GM18858 (cell line): ENCODE measurements around the gene MAP4K4.

Source experiments
- ATAC-seq: cut with Tn5 transposase; IDR thresholded peaks from one replicate; pipeline ENCODE4 v1.9.1; 2021; ENCODE audit not compliant: unreplicated experiment

Gene MAP4K4

DNA sequence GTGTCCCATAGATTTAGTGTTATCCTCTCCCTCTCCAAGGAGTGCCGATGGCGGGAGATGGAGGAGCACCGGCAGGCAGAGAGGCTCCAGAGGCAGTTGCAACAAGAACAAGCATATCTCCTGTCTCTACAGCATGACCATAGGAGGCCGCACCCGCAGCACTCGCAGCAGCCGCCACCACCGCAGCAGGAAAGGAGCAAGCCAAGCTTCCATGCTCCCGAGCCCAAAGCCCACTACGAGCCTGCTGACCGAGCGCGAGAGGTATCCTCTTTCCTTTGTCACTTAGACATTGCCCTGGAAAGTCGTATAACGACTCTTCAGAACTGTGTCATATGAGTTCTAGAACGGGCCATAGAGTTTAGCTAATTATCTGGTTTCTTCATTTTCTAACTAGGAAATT is 162.1 kb downstream of the MAP4K4 start:
- no peak for ATAC-seq

DNA sequence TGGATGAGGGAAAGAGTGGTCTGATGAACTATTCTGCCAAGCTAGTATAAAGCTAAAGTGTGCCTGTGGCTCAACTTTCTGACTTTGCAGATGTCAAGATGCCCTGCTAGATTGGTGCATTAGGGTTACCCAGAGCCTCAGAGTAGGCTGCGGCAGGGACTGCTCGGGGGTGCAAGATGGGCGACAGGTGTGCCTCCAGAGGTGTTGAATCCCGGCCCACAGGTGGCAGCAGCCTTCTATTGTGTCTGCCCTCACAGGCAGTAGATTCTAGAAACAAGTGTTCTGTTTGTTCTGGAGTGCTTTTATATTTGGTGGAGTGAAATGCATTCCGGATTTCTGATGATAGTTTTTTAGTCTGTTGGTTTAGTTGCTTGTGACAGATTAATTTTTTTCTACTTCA is 162.7 kb downstream of the MAP4K4 start:
- no peak for ATAC-seq

DNA sequence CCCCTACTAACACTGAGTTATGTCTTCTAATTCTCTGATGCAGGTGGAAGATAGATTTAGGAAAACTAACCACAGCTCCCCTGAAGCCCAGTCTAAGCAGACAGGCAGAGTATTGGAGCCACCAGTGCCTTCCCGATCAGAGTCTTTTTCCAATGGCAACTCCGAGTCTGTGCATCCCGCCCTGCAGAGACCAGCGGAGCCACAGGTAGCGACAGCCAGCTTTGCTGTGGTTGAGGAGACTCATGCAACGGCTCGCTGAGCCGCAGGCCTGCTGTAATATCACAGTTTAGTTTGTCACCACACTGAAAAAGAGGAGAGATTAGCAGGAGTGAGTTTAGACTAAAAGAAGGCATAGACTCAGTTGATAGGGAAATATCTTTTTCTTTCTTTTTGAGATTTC is 163.3 kb downstream of the MAP4K4 start:
- ATAC-seq = no peak

DNA sequence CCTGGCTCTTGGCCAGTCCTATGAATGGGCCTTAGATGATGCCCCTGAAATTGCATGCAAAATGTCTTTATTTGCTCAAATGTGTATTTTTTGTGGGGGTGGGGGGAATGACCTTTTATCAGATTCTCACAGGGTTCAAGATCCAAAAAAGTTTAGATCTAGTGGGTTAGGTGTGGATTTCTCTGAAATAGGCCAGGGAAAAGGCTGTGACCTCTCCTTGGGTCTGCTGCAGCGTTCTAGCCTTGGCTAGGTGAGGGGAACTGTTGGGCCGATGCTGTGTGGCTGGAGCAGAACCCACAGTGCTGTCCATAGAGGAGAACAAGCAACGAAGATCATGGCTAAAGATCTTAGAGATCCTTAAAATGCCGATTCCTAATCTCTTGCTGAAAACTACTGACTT is 163.9 kb downstream of the MAP4K4 start:
- ATAC-seq = no peak

DNA sequence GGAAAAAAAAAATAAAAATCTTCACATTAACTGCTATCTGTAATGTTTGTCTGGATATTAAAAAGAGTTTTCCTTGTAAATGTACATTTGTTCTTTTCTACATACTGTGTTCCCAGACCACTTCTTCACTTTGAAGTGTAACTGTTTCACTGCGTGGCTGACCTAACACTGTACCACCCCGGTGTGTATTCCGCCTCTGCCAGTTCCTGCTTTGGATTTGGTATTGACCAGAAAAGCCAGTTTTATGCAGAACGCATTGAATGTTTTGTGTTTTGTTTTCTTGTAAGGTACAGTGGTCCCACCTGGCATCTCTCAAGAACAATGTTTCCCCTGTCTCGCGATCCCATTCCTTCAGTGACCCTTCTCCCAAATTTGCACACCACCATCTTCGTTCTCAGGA is 166.0 kb downstream of the MAP4K4 start:
- no peak for ATAC-seq

DNA sequence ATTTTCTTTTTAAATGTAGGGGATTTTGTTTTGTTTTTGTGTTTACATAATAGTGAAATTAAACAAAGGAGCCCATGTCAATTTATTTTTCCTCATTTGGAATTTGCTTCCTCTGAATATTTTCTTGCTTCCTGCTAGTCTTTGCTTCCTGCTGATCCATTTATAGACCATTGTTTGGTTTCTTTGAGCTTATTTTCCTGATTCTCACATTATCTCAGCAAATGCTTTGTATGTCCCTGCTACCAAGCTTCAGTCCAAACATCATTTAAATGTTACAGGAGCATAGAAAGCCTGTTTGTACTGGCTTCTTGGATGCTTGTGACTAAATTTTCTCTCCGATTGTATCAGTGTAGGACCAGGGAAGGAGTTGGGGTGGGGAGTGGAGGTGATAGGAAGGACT is 166.9 kb downstream of the MAP4K4 start:
- ATAC-seq = no peak

DNA sequence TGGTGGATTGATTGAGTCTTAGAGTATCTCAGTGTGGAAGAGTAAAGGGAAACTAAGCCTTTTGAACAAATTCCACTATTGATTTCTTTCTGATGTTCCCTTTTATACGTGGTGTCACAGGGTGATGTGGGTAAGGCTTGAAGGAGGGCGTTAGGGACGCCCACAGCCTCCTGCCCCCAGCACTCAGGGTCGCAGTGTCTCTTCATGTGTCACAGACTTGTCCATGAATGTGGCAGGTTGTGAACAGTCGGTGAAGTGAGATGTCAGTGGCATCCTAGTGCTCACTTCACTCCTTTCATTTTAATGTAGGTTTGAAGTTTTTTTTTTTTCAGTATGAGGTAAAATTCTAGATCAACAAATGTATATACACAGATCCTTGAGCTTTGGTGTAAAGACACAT is 171.0 kb downstream of the MAP4K4 start:
- ATAC-seq = no peak

DNA sequence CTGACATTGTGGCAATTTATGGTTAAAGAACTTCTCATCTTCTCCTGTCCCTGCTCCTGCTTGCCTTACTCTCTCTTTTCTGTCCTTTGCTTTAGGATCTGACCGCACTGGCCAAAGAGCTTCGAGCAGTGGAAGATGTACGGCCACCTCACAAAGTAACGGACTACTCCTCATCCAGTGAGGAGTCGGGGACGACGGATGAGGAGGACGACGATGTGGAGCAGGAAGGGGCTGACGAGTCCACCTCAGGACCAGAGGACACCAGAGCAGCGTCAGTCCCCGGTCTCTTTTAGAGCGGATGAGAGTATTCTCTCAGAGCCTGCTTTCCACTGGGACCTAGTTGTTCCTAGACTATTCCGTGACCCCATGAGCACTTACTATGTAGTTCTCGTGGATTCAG is 172.0 kb downstream of the MAP4K4 start:
- no peak for ATAC-seq

DNA sequence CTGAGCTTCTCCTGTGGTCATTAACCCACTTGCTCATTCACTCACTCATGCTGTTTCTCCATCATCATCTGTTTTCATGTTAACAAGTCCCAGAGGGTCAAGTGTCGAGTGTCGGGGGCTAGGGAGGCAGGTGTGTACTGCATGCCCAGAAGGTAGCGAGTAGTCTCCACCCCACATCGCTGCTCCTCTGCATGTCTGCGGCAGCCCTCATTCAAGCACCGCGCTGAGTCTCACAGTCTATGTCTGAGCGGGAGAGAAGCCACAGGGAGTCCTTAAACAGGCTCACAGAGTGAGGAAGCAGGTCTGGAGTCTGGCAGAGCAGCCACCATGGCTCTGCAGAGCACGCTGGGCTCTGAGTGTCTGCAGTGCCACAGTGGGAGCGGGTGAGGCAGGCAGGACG is 172.9 kb downstream of the MAP4K4 start:
- ATAC-seq = no peak

DNA sequence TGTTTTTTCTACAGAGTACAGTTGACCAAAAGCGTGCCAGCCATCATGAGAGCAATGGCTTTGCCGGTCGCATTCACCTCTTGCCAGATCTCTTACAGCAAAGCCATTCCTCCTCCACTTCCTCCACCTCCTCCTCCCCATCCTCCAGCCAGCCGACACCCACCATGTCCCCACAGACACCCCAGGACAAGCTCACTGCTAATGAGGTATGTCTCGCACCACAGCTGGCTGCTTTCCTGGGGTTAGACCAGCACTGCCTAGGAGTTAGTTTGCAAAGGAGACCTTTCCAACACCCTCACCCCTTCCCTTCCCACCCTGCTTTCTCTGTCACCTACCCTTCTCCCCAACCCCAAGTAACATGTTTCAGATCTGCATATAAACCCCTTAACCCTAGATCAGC is 174.0 kb downstream of the MAP4K4 start:
- no peak for ATAC-seq

DNA sequence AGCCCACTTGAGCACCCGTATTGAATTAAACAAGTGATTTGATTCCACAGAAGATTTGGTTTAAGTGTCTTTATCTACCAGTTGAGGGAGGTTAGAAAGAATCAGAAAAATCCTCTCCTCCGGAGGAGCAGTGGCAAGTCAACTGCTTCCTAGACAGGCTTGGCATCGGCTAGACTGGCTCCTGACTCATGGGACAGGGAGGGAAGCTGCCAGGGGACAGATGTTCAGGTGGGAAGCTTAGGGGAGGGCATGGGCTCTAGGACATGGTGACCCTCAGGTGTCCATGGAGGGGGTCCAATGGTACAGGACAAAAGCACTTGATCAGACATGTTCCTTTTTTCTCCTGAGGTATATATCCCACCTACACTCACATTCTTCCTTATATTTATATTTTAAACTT is 175.0 kb downstream of the MAP4K4 start:
- ATAC-seq = no peak

DNA sequence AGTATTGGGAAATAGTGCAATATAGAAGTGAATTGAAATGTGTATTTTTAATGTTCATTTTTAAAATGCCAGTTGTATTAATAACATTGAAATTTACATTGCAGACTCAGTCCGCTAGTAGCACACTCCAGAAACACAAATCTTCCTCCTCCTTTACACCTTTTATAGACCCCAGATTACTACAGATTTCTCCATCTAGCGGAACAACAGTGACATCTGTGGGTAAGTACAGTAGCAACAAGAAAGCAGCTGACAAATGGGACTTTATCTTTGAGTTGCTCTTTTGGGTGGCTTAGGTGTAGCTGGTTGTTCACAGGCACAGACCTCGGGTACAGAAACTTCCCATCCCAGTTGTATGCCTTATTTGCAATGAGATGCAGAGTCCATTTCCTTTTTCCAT is 176.0 kb downstream of the MAP4K4 start:
- no peak for ATAC-seq

DNA sequence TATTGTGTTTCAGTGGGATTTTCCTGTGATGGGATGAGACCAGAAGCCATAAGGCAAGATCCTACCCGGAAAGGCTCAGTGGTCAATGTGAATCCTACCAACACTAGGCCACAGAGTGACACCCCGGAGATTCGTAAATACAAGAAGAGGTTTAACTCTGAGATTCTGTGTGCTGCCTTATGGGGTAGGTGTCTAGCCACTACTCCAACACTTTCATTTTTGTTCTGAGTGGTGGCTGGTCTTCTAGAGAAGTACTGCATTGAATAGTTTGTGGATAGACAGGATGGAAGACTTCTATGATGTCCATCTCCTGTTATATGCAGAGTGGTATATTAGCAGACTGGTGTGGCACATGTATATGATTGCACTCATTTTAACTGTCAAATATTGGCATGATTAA is 176.6 kb downstream of the MAP4K4 start:
- ATAC-seq = no peak

DNA sequence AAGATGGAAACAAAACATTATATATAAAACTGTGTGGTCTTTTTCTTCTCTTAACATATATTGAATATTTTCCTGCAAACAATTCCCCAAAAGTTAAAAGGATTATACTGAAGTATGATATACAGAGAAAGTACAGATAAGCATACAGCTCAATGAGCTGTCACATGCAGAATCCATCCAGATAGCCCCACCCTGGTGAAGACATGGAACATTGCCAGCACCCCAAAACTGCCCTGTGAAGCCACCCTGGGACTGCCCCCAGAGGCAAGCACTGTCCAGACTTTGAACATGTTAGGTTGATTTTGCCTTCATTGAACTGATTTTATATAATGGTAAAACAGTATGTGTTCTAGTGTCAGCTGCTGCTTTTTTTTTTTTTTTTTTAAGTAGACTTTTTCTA is 182.0 kb downstream of the MAP4K4 start:
- ATAC-seq = no peak

DNA sequence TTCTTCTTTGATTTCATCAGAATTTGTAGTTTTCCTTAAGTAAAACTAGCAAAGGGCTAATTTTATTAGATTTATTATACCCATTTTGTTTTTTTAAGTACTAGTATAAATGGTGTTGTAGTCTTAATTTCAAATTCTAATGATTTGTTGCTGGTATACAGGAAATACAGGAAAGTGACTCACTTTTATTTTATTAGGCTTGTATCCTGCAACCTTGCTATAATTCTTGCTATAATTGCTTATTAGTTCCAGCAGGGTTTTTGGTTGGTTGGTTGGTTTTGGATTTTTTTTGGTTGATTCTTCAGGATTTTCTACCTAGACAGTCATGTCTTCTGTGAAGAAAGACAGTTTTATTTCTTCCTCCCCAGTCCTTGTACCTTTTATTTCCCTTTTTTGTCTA is 183.6 kb downstream of the MAP4K4 start:
- ATAC-seq = no peak

DNA sequence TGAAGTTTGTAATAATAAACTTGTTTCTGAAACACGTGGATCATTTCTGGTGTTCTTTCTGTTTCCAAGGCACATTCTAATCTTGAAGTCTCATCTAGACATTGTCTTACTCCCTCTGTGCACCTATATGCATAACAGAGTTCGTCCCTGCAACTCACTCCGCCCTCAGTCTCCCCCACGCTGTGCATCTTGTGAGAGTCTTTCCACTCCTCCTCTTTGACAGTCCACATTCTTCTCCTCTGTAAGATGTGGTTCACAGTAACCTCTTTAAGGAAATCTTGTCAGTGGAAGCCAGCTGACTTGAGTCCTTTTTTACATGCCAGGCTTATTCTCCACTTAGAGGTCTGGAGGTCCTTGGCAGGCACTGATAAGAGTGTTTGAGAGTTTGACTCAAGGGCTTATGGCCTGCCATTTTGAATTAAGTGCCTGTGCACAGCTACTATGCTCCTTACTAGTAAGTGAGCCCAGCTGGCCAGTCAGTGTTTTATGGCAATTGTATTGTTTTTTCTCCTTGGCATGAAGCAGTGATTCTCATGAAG is 185.3 kb downstream of the MAP4K4 start:
- ATAC-seq = no peak

DNA sequence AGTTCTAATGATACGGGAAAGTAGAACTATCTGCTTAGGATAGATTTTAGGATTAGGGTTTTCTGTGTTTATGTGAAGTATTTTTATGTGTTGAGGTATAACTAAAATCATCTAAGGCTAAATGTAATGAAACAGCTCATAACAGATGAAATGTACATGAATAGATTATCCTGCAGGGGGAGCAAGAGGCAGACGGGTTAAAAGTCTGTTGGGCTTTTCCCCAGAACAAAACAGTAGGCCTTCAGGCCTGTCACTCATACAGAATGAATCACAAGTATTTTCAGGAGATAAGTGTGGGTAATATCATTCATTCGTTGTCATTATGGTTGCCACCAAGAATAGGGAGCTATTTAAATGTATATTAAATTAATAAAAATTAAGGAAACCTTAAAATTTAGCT is 186.4 kb downstream of the MAP4K4 start:
- ATAC-seq = no peak

DNA sequence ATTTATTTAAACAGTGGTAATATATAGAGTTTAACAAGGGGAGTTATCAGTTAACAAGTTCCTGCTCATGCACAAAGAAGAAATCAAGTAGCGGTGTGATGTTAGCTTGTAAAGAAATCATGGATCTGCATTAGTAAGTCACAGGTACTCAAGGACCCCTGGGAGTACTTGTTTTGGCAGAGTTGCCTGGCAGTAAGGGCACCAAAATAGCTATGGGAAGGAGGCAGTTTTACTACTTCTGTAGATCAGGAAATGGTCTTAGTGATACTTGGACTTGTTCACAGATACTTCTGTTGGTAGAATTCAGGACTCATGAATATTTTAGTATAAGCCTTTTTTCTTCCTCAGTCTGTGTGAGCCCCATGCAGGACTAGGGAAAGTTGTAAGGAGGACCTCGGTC is 186.9 kb downstream of the MAP4K4 start:
- no peak for ATAC-seq

DNA sequence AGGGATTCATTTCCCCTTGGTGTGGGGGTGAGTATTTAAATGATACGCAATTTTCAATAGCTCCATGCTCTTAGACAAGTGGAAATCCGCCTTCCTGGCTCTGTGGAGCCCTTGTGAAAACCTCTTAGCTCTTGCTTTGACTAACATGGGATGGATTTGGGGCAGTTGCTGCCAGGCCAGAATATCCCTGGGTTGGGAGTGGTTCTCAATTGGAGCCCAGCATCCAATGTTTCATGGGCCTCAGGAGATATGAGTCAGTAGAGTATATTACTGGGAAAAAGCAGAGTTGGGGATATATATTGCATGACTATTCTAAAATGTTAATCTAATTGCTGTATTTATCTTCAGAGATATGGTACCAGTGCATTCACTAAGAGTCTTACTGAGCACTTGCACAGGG is 189.8 kb downstream of the MAP4K4 start:
- no peak for ATAC-seq

DNA sequence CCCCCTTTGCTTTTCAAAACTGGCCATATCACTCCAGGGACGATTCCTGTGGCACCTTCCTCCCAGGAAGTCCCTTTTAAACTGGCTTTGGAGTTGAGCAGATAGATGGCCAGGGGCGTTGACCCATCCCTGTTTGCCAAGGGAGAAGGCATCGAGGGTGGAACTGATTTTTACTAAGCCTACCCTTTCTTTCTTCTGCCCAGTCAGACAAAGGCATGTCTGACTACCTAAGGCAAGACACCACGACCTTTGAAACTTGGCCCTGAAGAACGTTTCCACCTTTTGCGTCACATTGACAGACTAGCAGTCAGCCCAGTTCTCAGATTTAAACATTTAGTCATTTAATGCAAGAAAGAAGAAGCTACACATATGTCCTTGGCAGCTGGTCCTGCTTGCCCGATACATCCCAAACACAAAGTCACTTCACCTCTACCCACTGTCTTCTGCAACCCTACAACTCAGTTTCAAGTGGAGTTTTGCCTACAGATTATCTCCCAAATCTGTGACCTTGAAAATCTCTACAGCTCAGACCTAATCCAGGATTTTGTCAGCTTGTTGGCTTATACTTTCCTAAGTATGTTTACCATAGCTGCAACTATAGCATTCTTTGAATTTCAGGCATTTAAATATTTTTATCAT is 192.1 kb downstream of the MAP4K4 start:
- ATAC-seq = no peak

DNA sequence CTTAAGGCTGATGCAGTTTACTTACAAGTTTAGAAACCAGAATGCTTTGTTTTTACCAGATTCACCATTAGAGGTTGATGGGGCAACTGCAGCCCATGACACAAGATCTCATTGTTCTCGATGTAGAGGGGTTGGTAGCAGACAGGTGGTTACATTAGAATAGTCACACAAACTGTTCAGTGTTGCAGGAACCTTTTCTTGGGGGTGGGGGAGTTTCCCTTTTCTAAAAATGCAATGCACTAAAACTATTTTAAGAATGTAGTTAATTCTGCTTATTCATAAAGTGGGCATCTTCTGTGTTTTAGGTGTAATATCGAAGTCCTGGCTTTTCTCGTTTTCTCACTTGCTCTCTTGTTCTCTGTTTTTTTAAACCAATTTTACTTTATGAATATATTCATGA is 194.9 kb downstream of the MAP4K4 start:
- no peak for ATAC-seq

DNA sequence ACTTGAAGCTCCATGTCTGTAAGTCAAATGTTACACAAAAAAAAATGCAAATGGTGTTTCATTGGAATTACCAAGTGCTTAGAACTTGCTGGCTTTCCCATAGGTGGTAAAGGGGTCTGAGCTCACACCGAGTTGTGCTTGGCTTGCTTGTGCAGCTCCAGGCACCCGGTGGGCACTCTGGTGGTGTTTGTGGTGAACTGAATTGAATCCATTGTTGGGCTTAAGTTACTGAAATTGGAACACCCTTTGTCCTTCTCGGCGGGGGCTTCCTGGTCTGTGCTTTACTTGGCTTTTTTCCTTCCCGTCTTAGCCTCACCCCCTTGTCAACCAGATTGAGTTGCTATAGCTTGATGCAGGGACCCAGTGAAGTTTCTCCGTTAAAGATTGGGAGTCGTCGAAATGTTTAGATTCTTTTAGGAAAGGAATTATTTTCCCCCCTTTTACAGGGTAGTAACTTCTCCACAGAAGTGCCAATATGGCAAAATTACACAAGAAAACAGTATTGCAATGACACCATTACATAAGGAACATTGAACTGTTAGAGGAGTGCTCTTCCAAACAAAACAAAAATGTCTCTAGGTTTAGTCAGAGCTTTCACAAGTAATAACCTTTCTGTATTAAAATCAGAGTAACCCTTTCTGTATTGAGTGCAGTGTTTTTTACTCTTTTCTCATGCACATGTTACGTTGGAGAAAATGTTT is 196.3 kb downstream of the MAP4K4 start:
- ATAC-seq = no peak

DNA sequence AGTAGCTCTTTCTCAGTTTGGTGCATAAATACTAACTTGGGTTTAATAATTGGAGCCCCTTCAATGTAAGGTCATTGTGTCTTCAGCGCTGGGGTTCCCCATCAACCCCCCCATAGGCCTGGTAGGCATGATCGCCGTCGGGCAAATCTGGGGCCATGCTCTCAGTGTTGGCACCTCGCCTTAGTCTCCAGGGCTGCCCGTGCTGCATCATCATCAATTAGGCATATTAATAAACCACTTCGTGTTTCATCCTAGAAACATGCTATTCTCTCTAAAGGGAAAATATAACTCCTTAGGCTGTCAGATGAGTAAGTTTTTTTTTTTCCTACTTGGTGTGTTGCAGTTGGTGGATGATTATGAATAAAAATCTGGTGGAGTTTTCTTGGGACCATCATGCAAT is 197.5 kb downstream of the MAP4K4 start:
- no peak for ATAC-seq
